GM18873 (cell line): ENCODE measurements around the gene TGM2.
"Not testable (repeated sequence)": the region's sequence is repeated elsewhere in the genome, so short reads cannot be mapped to it uniquely, and the experiment has no call there.

Experiments
- ATAC-seq: cut with Tn5 transposase; IDR thresholded peaks from one replicate; pipeline ENCODE4 v1.9.1; 2021; ENCODE audit warnings: mild to moderate bottlenecking, moderate library complexity, moderate number of reproducible peaks; ENCODE audit not compliant: unreplicated experiment, low FRiP score

TGM2 gene

DNA sequence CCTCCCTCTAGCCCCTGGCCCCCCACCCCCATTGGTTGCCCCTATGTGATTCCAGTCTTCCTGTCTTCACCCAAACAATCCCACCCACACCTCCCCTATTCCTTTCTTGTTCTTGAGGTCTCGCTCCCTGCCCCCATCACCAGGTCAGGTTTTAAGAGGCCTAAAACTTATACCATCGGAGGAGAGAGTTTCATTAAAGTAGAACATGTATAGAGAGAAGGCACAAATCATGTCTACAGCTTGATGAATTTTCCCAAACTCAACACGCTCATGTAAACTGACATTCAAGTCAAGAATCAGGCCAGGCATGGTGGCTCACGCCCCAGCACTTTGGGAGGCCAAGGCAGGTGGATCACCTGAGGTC is 44.5 kb downstream of the TGM2 start:
- no peak for ATAC-seq

DNA sequence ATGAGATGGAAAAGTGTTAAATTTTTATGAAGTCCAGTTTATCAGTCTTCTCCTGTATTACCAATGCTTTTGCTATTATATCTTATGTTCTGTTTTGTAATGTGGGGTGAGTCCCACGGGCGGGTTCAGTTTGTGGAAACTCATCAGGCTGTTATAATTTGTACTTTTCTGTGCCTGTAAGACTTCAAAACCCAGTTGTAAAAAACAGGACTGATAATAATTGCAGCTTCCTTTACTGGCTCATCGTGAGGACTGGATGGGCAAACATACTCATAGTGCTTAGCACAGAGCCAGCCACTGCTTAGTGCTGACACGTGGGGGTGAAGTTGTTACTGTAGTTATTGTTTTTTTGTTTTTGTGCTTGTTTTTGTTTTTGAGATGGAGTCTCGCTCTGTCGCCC is 45.6 kb downstream of the TGM2 start:
- no peak for ATAC-seq

DNA sequence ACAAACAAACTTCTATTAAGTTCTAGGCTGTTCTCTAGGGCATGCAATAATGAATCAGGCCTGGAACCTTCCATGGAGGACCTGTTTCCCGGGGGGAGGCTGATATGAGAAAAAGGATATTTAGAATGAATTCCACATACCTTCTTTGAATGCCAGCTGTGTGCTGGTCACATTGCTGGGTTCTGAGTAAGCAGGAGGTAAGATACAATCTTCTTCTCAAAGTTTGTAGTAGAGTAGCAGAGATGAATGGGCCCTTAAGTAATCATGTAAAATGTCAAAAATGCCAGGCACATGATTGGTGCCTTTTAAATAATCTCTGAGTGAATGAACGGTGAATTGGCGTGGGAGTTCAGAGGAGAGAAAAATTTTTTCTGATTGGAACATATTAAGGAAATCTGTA is 47.4 kb downstream of the TGM2 start:
- ATAC-seq = no peak

DNA sequence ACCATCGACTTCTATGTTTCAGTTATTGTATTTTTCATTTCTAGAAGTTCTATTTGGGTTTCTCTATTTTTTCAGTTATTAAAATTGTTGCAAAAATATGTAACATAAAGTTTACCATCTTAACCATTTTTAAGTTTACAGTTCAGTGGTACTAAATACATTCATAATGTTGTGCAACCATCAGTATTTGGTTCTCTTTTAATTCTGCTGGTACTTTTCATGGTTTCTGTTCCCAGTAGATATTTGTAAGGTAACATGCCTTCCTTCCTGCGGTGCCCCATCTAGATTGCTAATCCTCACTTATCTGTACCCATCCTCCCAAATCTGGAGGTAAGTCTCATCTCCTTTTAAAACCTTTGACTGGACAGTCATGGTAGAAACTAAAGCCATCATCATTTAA is 47.9 kb downstream of the TGM2 start:
- ATAC-seq = no peak

DNA sequence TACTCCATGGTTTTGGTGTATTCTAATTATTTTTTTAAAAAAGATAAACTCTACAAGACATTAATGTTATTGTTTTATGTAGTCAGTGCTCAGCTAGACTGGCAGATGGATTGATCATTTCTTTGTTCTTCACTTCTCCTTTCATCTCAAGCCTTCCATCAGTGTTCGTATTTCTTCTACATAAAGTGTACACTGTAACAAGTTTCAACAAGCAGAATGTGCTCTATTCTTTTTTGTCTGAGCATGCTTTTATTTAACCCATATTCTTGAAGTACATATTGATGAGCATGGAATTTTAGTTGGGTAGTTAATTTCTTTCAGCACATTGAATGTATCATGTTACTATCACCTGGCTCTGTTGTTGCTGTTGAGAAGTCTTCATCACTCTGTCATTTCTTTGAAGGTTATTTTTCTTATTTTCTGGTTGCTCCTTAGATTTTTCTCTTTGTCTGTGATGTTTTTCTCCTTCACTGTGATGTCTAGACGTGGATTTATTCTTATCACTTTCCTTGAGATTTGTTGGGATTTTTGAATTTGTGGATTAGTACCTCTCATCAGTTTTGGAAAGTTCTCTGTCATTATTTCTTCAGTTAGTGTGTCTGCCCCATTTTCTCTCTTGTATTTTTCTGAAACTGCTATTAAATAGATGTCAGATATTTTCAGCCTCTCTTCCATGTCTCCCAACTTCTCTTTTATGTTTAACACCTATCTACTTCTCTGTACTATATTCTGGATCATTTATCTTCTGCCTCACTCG is 48.5 kb downstream of the TGM2 start:
- ATAC-seq = no peak

DNA sequence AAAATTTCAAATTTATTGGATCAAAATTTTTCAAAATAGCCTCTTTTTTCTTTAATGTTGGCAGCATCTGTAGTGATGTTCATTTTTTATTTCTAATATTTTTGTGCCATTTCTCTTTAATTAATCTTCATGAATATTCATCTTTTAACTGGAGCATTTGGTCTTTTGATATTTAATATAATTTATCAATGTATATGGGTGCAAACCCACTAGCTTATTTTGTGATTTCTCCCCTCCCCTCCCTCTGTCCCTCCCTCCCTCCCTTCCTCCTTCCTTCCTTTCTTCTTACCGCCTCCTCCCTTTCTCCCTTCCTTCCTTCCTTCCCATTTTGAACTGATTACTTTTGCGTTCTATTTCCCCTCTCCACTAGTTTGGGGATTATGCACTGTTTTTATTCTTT is 49.2 kb downstream of the TGM2 start:
- ATAC-seq = no peak

DNA sequence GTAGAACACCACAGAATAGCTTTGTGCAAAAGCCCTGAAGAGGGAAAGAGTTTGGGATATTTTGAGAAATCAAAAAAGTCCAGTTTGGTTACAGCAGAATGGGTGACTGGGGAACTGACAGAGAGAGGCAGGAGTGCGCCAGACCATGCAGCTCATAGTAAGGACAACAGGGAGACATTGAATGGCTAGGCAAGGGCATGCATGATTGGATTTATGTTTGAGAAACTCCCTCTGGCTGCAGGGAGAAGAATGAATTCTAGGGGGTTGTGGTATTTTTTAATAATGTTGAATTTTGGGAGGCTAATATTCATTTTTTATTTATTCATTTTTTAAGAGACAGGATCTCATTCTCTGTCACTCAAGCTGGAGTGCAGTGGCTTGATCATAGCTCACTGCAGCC is 49.9 kb downstream of the TGM2 start:
- ATAC-seq = no peak

DNA sequence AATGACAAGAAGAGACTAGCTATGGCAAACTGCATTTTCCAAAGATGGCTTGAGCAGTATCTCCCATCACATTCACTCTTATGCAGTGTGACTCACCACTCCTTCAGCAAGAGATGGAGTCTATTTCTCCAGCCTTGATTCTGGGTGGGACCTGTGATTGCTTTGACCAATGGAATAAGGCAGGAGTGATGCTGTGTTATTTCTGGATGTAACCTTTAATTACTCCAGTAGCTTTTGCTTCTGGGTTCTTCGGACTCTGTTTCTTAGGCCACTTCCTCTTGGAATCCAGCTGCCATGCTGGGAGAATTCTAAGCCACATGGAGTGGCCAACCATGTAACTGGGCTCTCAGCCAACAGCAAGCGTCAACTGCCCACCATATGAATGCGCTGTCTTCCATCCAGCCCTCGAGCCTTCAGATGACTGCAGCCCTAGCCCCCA is 50.7 kb downstream of the TGM2 start:
- no peak for ATAC-seq

DNA sequence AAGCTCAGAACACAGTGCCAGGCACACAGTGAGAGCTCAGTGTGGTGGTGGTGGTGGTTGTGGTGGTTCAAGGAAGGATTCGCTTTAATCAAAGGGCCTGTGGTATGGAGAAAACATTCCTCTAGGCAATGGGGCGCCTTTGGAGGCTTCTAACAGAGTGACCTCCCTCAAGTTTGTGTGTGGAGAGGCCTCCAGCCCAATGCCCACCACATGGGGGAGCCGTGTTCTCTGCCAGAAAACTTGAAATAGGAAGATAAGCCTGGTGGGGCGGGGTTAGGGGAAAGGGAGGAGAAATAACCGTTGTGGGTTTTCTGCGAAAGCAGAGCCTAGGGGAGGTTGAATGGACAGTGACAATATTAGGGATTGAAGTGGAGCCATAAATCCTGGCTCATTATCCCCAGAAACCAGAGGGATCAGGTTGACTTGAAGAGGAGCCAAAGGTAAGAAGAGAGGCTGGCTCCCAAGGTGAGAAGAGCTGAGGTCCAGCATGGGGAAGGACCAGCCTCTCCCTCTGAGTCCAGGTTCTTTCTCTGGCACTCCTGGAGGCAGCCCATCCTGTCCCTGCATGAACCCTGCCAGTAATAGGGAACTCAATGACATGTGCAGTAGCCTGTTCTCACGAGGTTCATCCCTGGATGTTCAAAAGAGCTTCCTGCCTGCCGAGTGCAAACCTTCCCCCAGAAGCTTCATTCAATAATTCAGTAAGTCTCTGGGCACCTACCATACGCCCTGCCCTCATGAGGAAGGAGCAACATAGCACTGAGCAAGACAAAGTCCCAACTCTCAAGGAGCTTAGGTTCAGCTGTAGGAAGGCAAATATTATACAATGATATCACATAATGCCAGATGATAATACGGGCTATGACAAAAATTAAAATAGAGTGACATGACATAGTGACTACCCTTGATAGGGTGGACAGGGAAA is 51.4 kb downstream of the TGM2 start:
- no peak for ATAC-seq

DNA sequence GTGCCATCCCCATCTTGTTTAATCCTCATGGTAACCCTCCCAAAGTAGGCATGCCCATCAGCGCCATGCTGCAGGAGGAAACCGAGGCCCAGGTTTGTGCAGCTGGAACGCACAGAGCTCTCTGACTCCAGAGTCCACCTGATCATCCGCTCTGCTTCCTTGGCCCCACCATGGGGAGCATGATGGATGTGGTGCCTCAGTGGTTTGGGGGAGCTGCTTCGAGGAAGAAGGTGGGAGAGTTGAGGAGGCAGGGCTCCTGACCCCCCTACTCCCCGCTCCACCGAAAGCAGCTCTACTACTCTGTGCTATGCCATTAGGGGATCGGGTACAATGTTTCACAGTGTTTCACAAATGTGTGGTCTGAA is 52.2 kb downstream of the TGM2 start:
- no peak for ATAC-seq

DNA sequence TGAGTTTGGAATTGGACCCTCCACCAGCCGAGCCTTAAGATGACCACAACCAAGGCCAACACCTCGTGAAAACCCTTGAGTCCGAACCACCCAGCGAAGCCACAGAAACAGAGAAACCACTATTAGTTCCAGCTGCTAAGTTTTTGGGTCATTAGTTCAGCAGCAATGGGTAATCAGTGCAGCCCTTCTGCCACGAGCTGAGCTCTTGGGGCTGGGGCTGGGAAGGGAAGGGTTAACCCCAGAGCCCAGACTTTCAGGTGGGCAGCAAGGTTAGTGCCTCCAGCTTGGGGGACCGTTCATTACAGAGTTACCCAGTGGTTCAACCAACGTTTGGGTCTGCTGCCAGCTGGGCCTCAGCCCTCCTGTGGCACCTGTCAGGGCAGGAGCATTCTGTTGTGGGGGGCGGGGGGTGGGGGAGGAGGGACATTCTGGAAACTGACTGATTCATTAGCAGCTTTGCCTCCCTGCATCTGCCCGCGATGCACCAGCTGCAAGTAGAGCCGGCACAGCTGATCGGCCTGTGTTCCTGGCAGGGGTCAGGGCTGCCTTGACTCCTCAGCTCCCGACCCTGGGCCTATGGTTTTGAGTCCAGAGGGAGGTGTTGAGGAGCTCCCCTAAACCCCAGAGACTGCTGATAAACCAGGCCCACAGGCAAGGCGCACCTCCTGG is 52.7 kb downstream of the TGM2 start:
- ATAC-seq = no peak

DNA sequence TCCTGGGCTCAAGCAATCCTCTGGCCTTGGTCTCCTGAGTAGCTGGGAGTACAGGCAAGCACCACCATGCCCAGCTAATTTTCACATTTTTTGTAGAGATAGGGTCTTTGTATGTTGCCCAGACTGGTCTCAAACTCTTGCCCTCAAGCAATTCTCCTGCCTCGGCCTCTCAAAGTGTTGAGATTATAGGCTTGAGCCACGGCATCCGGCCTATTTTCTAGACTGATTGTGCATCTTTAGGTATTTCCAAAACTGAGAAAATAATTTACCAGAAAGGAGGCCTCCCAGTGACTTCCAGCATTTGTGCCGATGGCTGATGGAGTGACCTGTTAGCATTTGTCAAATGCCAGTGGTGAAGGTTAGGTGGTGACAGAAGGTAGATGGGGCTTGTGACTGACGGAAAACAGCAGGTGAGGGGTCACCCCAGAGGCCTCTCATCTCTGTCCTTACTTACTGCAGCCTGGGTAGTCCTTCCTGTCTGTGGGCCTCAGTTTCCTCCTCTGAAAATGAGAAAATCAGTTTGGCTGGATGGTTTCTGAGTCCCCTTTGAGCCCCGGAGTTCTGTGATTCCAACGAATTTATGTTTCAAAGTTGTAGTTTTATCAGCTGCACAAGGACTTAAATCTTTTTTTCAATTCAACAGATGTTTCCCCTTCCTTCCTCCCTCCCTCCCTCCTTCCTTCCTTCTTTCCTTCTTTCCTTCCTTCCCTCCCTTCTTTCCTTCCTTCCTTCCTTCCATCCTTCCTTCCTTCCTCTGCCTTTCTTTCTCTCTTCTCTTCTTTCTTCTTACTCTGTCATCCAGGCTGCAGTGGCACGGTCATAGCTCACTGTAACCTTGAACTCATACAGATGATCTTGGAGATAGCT is 53.5 kb downstream of the TGM2 start:
- no peak for ATAC-seq

DNA sequence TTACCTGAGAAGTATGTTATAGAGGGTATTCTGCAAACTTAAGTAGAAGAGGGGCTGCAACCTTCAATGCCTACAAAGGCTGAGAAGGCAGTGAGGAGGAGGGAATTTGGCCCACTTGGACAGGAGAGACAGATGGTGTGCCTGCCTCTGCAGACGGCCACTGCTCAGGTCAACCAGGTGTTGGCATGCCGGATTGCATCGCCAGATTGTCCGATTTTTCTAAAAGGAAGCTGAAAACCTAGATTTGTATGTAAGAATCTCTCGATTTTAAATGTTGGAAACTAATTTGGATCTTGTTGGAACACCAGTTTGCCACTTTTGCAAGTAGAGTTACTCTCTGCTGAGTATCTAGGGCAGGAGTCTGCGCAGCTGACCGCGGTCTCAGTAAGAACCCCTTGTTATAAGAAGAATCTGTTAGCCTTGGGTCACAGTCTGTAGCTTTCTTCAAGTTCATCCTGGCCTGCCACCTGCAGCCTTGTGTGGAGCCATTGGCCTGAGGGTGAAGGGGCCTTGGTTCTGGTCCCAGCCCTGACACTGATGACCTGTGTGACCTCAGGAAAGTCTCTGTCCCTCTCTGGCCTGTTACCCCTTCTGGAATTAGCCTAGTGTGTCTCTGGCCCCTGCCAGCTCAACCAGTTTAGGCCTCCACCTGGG is 54.4 kb downstream of the TGM2 start:
- ATAC-seq = no peak

DNA sequence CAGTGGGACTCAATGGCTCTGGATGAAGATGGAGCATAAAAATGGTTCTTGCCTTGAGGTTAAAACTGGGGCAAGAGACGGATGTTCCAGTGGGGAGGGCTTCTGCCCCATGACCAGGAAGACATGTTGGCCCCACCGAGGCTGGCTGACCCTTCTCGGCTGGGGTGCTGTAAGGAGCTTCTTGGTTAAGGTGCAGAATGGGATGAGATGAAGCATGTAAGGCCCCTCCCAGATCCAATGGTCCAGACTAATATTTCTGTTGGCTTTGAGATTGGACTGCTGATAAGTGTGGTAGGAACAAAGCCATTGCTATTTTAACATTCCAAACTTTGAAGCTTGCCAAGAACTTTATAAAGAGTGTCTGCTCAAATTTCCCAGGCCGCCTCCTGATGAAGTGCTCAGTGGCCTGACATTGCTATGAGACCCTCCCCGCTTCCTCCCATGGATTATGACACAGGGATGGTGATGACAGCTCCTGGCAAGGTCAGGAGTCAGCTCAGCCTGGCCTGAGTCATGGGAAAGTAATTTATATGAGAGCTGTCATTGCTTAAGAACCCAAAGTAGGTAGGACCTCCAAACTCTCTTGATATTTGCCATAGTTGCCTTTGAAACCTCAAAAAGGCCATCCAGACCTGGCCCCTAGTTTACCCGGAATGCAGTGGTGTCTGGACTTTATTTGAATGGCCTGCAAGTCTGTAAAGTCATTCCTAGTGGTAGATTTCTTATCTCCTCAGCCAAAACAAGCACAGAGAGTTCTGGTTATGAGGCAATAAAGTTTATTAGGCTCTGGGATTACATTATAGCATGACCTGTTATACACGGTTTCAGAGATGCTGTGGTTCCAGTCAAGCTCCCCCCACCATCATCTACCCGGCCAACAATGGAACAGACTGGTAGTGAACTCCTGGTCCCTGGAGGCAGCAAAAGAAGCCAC is 55.2 kb downstream of the TGM2 start:
- ATAC-seq = no peak

DNA sequence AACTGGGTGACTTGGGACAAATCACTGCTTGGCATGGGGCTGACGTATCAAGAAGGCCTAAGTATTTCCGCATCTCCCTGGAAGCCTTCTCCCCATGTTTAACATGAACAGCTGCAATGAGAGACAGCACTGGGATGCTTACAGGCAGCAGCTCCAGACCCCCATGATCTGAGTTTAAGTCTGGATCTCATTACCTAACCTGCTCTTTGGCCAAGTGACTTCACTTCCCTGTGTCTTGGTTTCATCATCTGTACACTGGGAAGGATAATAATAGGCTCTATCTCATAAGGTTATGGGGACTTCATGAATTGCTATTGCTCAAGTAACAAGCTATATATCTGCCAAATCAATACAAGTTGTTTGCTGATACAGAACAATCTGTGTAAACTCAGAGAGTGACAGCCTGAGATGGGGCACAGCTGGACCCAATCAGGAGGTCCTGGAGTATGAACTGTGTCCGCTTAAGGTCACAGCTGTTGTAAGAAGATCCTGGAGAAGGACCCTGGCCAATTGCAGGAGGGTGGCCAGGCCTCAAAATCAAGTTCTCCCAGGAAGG is 56.0 kb downstream of the TGM2 start:
- ATAC-seq = no peak

DNA sequence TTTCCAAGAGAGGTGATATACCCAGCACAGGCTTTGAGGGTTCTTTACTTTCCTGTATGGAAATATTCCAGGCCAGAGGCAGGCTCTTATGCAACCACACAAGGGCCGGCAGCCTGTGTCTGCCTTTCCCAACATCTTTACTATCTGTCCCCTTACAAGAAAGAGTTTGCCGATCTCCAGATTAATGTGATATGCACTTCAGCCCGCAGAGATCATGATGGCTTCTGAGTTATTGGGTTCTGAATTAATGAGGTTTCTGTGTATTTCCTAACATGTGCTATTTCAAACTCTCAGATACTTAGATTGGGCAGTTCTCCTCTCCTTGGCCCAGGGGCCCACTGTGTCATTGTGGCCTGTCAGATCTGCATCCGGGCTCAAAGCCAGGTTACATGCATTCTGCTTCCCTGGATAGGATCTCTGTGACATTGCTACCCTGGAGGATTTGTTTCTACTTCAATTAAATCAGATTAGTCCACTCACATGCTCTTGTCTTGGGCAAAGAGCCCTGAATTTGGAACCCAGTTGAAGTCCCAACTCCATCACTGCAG is 56.6 kb downstream of the TGM2 start:
- no peak for ATAC-seq

DNA sequence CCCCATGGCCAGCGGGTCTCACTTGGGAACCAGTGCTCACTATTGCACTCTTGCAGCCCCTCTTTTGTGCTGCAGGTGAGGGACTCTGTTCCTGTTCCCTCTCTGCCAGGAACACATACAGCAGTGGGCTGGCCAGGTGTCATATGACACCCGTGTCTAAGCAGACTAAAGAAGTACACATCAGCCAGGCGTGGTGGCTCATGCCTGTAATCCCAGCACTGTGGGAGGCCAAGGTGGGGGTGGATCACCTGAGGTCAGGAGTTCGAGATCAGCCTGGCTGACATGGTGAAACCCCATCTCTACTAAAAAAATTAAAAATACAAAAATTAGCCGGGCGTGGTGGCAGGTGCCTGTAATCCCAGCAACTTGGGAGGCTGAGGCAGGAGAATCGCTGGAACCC is 57.2 kb downstream of the TGM2 start:
- ATAC-seq = not testable (repeated sequence)

DNA sequence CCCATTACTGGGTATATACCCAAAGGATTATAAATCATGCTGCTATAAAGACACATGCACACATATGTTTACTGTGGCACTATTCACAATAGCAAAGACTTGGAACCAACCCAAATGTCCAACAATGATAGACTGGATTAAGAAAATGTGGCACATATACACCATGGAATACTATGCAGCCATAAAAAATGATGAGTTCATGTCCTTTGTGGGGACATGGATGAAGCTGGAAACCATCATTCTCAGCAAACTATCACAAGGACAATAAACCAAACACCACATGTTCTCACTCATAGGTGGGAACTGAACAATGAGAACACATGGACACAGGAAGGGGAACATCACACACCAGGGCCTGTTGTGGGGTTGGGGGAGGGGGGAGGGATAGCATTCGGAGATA is 57.7 kb downstream of the TGM2 start:
- not testable (repeated sequence) for ATAC-seq
